Calu3 (cell line): ENCODE data around the gene THAP4. TPM values are rescaled to one million over a fixed set of nuclear protein-coding genes. Genes with fewer than 3 reads are reported as not detected.
A peak's percentile ranks its signal among the peaks of the same experiment; 100 is the strongest.

Source experiments
- Bru-seq: library from RNA; stranded (reverse); fragments of 400-500 nt; gene quantifications from one replicate; lab custom pipeline; 2021; lab: Mats Ljungman, UMichigan
- BruChase-seq, 2 experiments: library from RNA; stranded (reverse); fragments of 400-500 nt; gene quantifications; one replicate each; lab custom pipeline; 2021; lab: Mats Ljungman, UMichigan
- BruUV-seq: library from RNA; stranded (reverse); fragments of 400-500 nt; replicated peaks from 2 replicates; lab custom pipeline; 2021; lab: Mats Ljungman, UMichigan
- CTCF ChIA-PET: fragments of 300-600 bp; sonication (Branson Sonifier 250); formaldehyde crosslinking; loops from one replicate; lab custom pipeline; 2022; ENCODE audit warnings: antibody characterized with exemption; lab: Charles Lee
- DNase-seq: peaks from one replicate; pipeline ENCODE4 v3.0.0; 2022
- H3K27ac Mint-ChIP-seq: one replicate; pipeline ENCODE4 v1.8.0; 2022; ENCODE audit warnings: mixed read lengths; ENCODE audit not compliant: unreplicated experiment
- H3K27me3 Mint-ChIP-seq: one replicate; pipeline ENCODE4 v1.8.0; 2022; ENCODE audit warnings: mixed read lengths; ENCODE audit not compliant: unreplicated experiment
- H3K36me3 Mint-ChIP-seq: one replicate; pipeline ENCODE4 v1.8.0; 2022; ENCODE audit warnings: mild to moderate bottlenecking, moderate library complexity, mixed read lengths; ENCODE audit not compliant: insufficient read depth, unreplicated experiment
- H3K4me1 Mint-ChIP-seq: one replicate; pipeline ENCODE4 v1.8.0; 2022; ENCODE audit warnings: mild to moderate bottlenecking, low read depth, mixed read lengths; ENCODE audit not compliant: unreplicated experiment
- H3K4me3 Mint-ChIP-seq: one replicate; pipeline ENCODE4 v1.8.0; 2022; ENCODE audit warnings: mild to moderate bottlenecking, low read depth, moderate library complexity, mixed read lengths; ENCODE audit not compliant: unreplicated experiment
- H3K9me3 Mint-ChIP-seq: one replicate; pipeline ENCODE4 v1.8.0; 2022; ENCODE audit warnings: low read depth, mixed read lengths; ENCODE audit not compliant: unreplicated experiment
- intact Hi-C: fragments of 100-400 bp; cut with micrococcal nuclease; formaldehyde crosslinking; loops from one replicate; pipeline ENCODE4 v1.10.0; 2022; ENCODE audit not compliant: unreplicated experiment
- long read RNA-seq: library from polyadenylated mRNA; stranded (forward); transcript quantifications from one replicate; pipeline ENCODE4 v2.0.0, GENCODE V29; 2022
- total RNA-seq: library from RNA; stranded (reverse); gene quantifications from 2 replicates; pipeline ENCODE4 v1.2.3, GENCODE V29; 2022
- TF ChIP-seq, protein P1 (sequence below): fragments of 200-600 bp; IDR thresholded peaks from one replicate; pipeline ENCODE4 v1.8.0; 2022; ENCODE audit warnings: antibody characterized with exemption; ENCODE audit not compliant: unreplicated experiment

Gene THAP4, protein sequence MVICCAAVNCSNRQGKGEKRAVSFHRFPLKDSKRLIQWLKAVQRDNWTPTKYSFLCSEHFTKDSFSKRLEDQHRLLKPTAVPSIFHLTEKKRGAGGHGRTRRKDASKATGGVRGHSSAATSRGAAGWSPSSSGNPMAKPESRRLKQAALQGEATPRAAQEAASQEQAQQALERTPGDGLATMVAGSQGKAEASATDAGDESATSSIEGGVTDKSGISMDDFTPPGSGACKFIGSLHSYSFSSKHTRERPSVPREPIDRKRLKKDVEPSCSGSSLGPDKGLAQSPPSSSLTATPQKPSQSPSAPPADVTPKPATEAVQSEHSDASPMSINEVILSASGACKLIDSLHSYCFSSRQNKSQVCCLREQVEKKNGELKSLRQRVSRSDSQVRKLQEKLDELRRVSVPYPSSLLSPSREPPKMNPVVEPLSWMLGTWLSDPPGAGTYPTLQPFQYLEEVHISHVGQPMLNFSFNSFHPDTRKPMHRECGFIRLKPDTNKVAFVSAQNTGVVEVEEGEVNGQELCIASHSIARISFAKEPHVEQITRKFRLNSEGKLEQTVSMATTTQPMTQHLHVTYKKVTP
- 53.6 and 57.5 TPM in 2 replicates for total RNA-seq
- Bru-seq, nascent RNA: percentile 69 among the genes with signal in this experiment
- BruChase-seq, experiment 1, labeled RNA remaining after a 6-hour chase: percentile 71 among the genes with signal in this experiment
- BruChase-seq, experiment 2, labeled RNA remaining after a 2-hour chase: percentile 69 among the genes with signal in this experiment
- long read RNA-seq, transcript THAP4-204 (6 exons, 2,367 nt): major isoform, 32 of 62 reads
- long read RNA-seq, partial matches to known transcripts: 27 of 62 reads
- long read RNA-seq, other reads (novel, unspliced or antisense): 3 of 62 reads

DNA sequence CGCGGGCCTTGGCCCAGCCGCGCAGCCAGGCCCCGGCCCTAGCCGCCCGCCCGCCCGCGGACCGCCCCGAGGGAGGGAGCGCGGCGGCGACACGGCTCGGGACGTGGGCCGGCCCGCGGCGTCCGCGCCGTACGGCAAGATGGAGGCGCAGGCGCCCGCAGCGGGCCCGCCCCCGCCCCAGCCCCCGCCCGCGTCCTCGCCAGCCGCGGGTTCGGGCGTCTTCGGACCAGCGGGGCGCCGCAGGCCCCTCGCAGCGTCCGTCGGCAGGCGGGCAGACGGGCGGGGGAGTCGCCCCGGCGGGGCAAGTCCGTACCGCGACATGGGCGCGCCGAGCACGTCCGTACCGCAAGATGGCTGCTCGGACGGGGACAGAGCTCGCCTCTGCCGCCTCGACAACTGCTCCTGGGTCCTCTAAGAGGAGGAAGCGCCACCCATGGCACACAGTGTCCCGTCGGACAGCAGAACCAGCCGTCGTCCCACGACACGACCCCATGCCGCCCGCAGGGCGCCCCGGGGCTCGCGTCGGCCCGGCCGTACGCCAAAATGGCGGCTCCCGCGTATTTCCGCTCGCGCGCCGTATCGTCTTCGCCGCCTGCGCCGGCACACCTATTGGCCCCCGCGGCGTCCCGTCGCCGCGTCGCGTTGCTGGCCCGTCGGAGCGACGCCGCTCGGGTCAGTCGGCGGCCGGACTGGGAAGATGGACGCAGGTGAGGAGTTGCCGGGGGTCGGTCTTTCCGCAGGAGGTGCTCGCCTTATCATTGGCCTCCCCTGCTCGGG, at the start of gene THAP4, which contains the start of gene ATG4B:
TSS of gene THAP4 (minus strand) at position 141 of the 777 bp plus-strand sequence. CDS start 141 bp downstream, outside the sequence.
TSS of gene ATG4B (plus strand) at position 676 of the 777 bp plus-strand sequence. CDS start at position 698, 22 bp downstream.
- H3K9me3 Mint-ChIP-seq: no peaks in the 10 kb centered on the region
- no TSS peak for BruUV-seq
- H3K27me3 Mint-ChIP-seq: no peaks in the 10 kb centered on the region
- DNase-seq: peak; percentile 87
- H3K27ac Mint-ChIP-seq: peak within 1 kb of the TSS; percentile 40
- peak within 1 kb of the TSS; percentile 74 for H3K4me3 Mint-ChIP-seq
- intact Hi-C loops: no loop called here
- TF ChIP-seq, protein P1, sequence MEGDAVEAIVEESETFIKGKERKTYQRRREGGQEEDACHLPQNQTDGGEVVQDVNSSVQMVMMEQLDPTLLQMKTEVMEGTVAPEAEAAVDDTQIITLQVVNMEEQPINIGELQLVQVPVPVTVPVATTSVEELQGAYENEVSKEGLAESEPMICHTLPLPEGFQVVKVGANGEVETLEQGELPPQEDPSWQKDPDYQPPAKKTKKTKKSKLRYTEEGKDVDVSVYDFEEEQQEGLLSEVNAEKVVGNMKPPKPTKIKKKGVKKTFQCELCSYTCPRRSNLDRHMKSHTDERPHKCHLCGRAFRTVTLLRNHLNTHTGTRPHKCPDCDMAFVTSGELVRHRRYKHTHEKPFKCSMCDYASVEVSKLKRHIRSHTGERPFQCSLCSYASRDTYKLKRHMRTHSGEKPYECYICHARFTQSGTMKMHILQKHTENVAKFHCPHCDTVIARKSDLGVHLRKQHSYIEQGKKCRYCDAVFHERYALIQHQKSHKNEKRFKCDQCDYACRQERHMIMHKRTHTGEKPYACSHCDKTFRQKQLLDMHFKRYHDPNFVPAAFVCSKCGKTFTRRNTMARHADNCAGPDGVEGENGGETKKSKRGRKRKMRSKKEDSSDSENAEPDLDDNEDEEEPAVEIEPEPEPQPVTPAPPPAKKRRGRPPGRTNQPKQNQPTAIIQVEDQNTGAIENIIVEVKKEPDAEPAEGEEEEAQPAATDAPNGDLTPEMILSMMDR: no peak
- CTCF ChIA-PET: interaction anchor here (0.6 kb wide), 1 partner anchor 184 kb away, joined by 4 read pairs; no protein-coding TSS in a partner anchor
- peaks cover 31% of the 10 kb centered on the region for H3K4me1 Mint-ChIP-seq
- peaks cover 77% of the 10 kb centered on the region for H3K36me3 Mint-ChIP-seq

DNA sequence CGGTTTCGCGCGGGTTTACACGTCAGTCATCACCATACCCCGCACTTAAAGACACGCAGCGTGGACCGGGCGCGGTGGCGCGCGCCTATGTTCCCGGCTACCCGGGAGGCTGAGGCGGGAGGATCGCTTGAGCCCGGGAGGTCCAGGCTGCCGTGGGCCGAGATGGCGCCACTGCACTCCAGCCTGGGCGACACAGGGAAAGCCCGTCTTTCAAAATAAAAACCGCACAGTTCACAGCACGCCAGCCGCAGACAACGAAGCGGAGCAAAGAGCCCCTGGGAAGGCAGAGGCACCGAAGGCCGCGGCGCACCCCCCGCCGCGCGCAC, 49.3 kb upstream of the THAP4 start:
- TF ChIP-seq, protein P1: no peak
- Mint-ChIP-seq H3K4me1 (no peaks in the 10 kb centered on the region), H3K36me3 (peaks cover 83% of the 10 kb centered on the region), H3K4me3 (peak overlapping the region; percentile 93), H3K27ac (peak overlapping the region; percentile 92), H3K27me3 (no peaks in the 10 kb centered on the region), H3K9me3 (no peaks in the 10 kb centered on the region)
- DNase-seq: no peak
- BruUV-seq: no TSS peak
- CTCF ChIA-PET: interaction anchor here (0.6 to 0.7 kb wide), 2 partner anchors 22 to 23 kb away, joined by 3 to 5 read pairs; no protein-coding TSS in a partner anchor
- intact Hi-C loops: no loop called here

DNA sequence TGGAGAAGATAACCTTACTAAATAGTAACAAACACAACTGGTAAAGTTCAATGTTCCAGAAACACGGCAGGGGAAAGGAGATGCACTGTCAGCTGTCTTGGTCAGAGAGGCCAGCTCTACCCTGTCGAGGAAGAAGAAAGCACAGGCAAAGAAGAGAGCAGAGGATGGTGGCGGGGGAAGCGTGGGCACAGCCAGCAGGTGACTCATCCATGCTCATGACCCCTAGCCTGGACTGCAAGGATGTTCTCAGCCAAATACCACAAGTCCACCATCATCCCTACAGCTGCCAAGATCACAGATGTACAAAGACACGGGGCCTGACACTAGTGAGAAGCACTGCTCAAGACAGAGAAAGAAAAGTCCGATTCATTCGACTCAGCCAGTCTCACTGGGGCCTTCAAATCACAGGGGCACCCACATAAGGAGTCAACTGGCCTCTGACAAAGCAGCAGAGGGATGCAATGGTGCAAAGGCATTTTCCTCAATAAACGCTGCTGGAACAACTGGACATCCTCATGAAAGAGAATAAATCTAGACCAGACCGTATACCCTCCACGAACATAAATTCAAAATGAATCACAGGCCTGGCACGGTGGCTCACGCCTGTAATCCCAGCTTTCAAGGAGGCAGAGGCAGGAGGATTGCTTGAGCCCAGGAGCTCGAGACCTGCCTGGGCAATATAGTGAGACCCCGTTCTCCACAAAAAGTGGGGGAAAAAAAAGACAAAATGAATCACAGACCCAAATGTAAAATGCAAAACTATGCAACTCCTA, 44.1 kb upstream of the THAP4 start:
- H3K4me3 Mint-ChIP-seq: no peak overlapping the region
- no peaks in the 10 kb centered on the region for H3K27me3 Mint-ChIP-seq
- TF ChIP-seq, protein P1: no peak
- H3K9me3 Mint-ChIP-seq: no peaks in the 10 kb centered on the region
- DNase-seq: no peak
- no TSS peak for BruUV-seq
- H3K36me3 Mint-ChIP-seq: peaks cover 85% of the 10 kb centered on the region
- no peak overlapping the region for H3K27ac Mint-ChIP-seq
- peaks cover 8% of the 10 kb centered on the region for H3K4me1 Mint-ChIP-seq
- intact Hi-C loops: no loop called here
- CTCF ChIA-PET: no interaction called here
